Measurements from ENCODE around the gene EXOSC6.

DNA sequence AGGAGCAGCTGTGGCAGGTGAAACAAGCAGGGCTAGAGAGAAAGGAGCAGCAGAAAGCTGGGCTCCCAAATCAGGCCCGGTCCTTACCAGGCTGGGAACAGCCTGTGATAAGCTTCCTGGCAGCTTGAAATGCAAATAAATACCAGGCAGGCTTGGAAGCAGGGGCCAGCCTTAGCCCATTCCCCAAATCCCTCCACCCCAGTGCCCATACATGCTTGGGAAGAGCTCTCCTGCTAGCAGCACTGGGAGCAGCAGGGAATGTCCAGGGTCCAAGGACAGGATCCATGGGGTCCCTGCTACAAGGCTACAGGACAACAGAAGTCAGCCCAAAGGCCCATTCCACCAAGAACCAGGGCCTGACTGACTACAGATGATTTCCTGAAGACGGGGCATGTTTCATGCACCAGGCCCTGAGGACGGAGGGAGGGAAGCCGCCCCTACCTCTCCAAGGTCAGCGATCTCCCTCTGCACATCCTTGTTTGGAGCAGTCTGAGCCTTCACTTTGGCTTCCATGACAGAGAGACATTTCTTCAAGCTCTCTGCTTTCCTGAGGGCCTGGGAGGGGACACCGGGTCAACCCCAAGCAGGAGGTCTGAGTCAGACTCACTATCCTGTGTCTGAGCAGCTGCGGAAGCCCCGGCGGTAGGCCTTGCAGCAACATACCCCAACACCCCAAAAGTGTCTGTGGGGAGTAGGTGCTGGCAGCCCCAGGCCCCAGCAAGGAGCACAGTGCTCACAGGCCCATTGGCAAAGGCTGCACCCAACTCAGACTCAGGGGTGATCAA is 2.6 kb upstream of the EXOSC6 start:
- TF ChIP-seq, protein P1, sequence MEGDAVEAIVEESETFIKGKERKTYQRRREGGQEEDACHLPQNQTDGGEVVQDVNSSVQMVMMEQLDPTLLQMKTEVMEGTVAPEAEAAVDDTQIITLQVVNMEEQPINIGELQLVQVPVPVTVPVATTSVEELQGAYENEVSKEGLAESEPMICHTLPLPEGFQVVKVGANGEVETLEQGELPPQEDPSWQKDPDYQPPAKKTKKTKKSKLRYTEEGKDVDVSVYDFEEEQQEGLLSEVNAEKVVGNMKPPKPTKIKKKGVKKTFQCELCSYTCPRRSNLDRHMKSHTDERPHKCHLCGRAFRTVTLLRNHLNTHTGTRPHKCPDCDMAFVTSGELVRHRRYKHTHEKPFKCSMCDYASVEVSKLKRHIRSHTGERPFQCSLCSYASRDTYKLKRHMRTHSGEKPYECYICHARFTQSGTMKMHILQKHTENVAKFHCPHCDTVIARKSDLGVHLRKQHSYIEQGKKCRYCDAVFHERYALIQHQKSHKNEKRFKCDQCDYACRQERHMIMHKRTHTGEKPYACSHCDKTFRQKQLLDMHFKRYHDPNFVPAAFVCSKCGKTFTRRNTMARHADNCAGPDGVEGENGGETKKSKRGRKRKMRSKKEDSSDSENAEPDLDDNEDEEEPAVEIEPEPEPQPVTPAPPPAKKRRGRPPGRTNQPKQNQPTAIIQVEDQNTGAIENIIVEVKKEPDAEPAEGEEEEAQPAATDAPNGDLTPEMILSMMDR (IDR thresholded peaks at IDR 0.05) = no peak; the same call in 1 of the 2 replicates
- TF ChIP-seq POLR2AphosphoS5 (IDR thresholded peaks at IDR 0.05; ENCODE audit: low read depth, low read length) (no peak), SIN3A (IDR thresholded peaks at IDR 0.05; ENCODE audit: borderline replicate concordance, insufficient read depth, low read depth, low read length) (no peak), TCF7L2 (IDR thresholded peaks at IDR 0.05; ENCODE audit: low read depth, low read length) (no peak)
- TF ChIP-seq, protein P2, sequence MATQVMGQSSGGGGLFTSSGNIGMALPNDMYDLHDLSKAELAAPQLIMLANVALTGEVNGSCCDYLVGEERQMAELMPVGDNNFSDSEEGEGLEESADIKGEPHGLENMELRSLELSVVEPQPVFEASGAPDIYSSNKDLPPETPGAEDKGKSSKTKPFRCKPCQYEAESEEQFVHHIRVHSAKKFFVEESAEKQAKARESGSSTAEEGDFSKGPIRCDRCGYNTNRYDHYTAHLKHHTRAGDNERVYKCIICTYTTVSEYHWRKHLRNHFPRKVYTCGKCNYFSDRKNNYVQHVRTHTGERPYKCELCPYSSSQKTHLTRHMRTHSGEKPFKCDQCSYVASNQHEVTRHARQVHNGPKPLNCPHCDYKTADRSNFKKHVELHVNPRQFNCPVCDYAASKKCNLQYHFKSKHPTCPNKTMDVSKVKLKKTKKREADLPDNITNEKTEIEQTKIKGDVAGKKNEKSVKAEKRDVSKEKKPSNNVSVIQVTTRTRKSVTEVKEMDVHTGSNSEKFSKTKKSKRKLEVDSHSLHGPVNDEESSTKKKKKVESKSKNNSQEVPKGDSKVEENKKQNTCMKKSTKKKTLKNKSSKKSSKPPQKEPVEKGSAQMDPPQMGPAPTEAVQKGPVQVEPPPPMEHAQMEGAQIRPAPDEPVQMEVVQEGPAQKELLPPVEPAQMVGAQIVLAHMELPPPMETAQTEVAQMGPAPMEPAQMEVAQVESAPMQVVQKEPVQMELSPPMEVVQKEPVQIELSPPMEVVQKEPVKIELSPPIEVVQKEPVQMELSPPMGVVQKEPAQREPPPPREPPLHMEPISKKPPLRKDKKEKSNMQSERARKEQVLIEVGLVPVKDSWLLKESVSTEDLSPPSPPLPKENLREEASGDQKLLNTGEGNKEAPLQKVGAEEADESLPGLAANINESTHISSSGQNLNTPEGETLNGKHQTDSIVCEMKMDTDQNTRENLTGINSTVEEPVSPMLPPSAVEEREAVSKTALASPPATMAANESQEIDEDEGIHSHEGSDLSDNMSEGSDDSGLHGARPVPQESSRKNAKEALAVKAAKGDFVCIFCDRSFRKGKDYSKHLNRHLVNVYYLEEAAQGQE (IDR thresholded peaks at IDR 0.05; ENCODE audit: insufficient read depth in 1 of 2, low read depth in 2 of 2, low read length in 1 of 2) = no peak
